Measurements from ENCODE around the gene DSP. TPM values are rescaled to one million over a fixed set of nuclear protein-coding genes. Genes with fewer than 3 reads are reported as not detected.

DSP gene
- total and polyA plus RNA-seq, 8 donors: 12.0 to 125 (median 80.6) TPM

DNA sequence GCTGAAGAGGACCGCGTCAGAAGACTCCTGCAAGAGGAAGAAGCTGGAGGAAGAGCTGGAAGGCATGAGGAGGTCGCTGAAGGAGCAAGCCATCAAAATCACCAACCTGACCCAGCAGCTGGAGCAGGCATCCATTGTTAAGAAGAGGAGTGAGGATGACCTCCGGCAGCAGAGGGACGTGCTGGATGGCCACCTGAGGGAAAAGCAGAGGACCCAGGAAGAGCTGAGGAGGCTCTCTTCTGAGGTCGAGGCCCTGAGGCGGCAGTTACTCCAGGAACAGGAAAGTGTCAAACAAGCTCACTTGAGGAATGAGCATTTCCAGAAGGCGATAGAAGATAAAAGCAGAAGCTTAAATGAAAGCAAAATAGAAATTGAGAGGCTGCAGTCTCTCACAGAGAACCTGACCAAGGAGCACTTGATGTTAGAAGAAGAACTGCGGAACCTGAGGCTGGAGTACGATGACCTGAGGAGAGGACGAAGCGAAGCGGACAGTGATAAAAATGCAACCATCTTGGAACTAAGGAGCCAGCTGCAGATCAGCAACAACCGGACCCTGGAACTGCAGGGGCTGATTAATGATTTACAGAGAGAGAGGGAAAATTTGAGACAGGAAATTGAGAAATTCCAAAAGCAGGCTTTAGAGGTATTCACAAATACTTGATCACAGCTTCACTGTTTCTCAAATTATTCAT, 39.6 kb downstream of the DSP start:
- no peaks in the 10 kb centered on the region for H3K9me3 ChIP-seq
- DNase-seq: no peak
- H3K4me3 ChIP-seq: no peak overlapping the region
- TF ChIP-seq POLR2AphosphoS5 (IDR thresholded peaks at IDR 0.05) (no peak), POLR2A (IDR thresholded peaks at IDR 0.05) (no peak), CTCF (IDR thresholded peaks at IDR 0.05) (no peak), EP300 (IDR thresholded peaks at IDR 0.05) (no peak)
- H3K4me1 ChIP-seq: no peaks in the 10 kb centered on the region
- H3K27me3 ChIP-seq: no peaks in the 10 kb centered on the region
- no peak overlapping the region for H3K27ac ChIP-seq
- H3K36me3 ChIP-seq: peaks cover 15 to 93% (median 78%) of the 10 kb centered on the region in 4 donors
- WGBS, 5 donors: 77 to 85% (median 80%) methylated on average over 14 of the region's 14 CpGs
- intact Hi-C loops (cut with DNase I; ENCODE audit: low total_unique reads): no loop called here

DNA sequence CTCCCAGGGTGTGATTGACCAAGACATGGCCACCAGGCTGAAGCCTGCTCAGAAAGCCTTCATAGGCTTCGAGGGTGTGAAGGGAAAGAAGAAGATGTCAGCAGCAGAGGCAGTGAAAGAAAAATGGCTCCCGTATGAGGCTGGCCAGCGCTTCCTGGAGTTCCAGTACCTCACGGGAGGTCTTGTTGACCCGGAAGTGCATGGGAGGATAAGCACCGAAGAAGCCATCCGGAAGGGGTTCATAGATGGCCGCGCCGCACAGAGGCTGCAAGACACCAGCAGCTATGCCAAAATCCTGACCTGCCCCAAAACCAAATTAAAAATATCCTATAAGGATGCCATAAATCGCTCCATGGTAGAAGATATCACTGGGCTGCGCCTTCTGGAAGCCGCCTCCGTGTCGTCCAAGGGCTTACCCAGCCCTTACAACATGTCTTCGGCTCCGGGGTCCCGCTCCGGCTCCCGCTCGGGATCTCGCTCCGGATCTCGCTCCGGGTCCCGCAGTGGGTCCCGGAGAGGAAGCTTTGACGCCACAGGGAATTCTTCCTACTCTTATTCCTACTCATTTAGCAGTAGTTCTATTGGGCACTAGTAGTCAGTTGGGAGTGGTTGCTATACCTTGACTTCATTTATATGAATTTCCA, 43.9 kb downstream of the DSP start:
- WGBS, 5 donors: 96 to 98% (median 97%) methylated on average over 24 to 28 of the region's 28 CpGs
- no peaks in the 10 kb centered on the region for H3K9me3 ChIP-seq
- intact Hi-C loops (cut with DNase I; ENCODE audit: low total_unique reads): no loop called here
- TF ChIP-seq POLR2A (IDR thresholded peaks at IDR 0.05) (no peak), EP300 (IDR thresholded peaks at IDR 0.05) (no peak), POLR2AphosphoS5 (IDR thresholded peaks at IDR 0.05) (no peak), CTCF (IDR thresholded peaks at IDR 0.05) (no peak)
- no peaks in the 10 kb centered on the region for H3K27me3 ChIP-seq
- no peak for DNase-seq
- H3K27ac ChIP-seq: no peak overlapping the region
- no peak overlapping the region for H3K4me3 ChIP-seq
- H3K4me1 ChIP-seq: peaks cover 4 to 26% (median 17%) of the 10 kb centered on the region in 4 donors
- peaks cover under 1 to 49% (median 37%) of the 10 kb centered on the region in 4 donors for H3K36me3 ChIP-seq

DNA sequence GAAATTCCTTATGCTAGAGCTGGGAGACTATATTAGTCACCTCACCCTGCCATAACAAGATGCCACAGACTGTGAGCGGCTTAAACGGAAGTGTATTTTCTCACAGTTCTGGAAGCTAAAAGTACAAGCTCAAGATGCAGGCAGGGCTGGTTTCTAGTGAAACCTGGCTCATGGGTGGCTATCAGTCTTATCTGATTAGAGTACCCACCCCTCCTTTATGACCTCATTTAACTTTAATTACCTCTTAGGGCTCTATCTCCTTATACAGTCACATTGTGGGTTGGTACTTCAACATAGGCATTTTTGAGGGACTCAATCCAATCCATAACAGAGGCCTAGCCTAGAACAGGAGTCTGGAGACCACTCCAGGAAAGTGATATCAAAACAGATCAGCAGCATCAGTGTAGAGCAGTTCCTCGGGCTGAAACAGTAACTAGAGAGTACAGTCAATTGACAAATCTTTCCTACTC, 46.2 kb downstream of the DSP start:
- Histone ChIP-seq H3K4me1 (peaks cover 17 to 47% (median 31%) of the 10 kb centered on the region in 4 donors), H3K27ac (peak overlapping the region in 1 of 5 donors; percentile 34), H3K27me3 (no peaks in the 10 kb centered on the region), H3K36me3 (peaks cover 0 to 30% (median 21%) of the 10 kb centered on the region in 4 donors), H3K4me3 (no peak overlapping the region), H3K9me3 (no peaks in the 10 kb centered on the region)
- 37 to 61% (median 48%) methylated on average over 3 of the region's 3 CpGs for WGBS, 5 donors
- TF ChIP-seq CTCF (IDR thresholded peaks at IDR 0.05) (no peak), POLR2A (IDR thresholded peaks at IDR 0.05) (no peak), POLR2AphosphoS5 (IDR thresholded peaks at IDR 0.05) (no peak), EP300 (IDR thresholded peaks at IDR 0.05) (no peak)
- peak in 1 of 2 donors; percentile 61 for DNase-seq
- intact Hi-C loops (cut with DNase I; ENCODE audit: low total_unique reads): no loop called here

DNA sequence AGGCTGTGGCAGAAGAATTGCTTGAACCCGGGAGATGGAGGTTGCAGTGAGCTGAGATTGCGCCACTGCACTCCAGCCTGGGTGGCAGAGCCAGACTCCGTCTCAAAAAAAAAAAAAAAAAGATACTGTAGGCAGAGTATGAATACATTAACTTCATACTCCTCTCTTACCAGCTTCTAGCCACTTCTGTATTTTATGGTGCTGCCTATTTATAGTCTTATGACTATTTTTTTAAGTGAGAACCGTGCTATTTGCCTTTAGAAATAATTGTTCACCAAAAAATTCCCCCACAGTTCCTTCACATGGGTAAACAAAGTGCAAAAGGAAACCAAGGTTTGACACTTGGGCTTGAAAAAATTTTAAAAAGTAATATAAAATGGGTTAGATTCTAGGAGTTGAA, 47.0 kb downstream of the DSP start:
- Histone ChIP-seq H3K27me3 (no peaks in the 10 kb centered on the region), H3K4me1 (peaks cover 17 to 55% (median 37%) of the 10 kb centered on the region in 4 donors), H3K9me3 (no peaks in the 10 kb centered on the region), H3K4me3 (no peak overlapping the region), H3K27ac (no peak overlapping the region), H3K36me3 (peaks cover 0 to 22% (median 13%) of the 10 kb centered on the region in 4 donors)
- DNase-seq: no peak
- 69 to 87% (median 76%) methylated on average over 3 to 4 of the region's 4 CpGs for WGBS, 5 donors
- no peak for TF ChIP-seq POLR2A (IDR thresholded peaks at IDR 0.05)
- TF ChIP-seq POLR2AphosphoS5 (IDR thresholded peaks at IDR 0.05): no peak
- TF ChIP-seq CTCF (IDR thresholded peaks at IDR 0.05): no peak
- TF ChIP-seq EP300 (IDR thresholded peaks at IDR 0.05): no peak
- intact Hi-C loops (cut with DNase I; ENCODE audit: low total_unique reads): no loop called here

All from stomach (tissue), 9 donors.